ENCODE data around the gene SCNN1A.
"Not testable (repeated sequence)": the region's sequence is repeated elsewhere in the genome, so short reads cannot be mapped to it uniquely, and the experiment has no call there.

SCNN1A gene

DNA sequence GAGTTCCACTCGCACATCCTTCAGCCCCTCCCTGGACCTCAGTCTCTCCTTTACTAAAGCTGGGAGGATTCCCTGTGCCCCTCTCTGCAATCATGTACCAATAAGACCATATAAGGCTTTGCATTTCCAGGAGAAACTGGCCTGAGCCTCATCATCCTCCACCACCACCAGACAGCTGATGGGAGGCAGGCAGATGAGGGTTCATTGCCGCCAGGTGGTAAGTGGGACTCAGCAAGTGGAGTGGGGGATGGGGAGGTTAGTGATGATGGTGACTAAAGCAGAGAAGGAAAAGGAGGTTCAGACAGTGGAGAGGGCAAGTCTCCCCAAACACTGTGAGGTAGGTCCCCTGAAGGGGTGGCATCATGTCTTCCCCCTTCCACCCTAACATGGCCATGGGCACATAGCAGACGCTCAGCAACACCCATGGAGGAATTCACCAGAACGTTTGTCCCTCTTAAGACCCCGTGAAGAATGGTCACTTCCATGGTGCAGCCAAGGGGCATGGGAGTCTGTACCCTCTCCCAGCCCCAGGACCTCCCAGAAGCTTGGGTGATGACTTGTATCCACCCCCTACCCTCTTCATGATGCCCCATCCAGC, 29.0 kb downstream of the SCNN1A start:
- DNase-seq (ENCODE audit: low read depth), result no peak
- H3K4me3 ChIP-seq (ENCODE audit: low read length), result no peak overlapping the region
- TF ChIP-seq, protein P1, sequence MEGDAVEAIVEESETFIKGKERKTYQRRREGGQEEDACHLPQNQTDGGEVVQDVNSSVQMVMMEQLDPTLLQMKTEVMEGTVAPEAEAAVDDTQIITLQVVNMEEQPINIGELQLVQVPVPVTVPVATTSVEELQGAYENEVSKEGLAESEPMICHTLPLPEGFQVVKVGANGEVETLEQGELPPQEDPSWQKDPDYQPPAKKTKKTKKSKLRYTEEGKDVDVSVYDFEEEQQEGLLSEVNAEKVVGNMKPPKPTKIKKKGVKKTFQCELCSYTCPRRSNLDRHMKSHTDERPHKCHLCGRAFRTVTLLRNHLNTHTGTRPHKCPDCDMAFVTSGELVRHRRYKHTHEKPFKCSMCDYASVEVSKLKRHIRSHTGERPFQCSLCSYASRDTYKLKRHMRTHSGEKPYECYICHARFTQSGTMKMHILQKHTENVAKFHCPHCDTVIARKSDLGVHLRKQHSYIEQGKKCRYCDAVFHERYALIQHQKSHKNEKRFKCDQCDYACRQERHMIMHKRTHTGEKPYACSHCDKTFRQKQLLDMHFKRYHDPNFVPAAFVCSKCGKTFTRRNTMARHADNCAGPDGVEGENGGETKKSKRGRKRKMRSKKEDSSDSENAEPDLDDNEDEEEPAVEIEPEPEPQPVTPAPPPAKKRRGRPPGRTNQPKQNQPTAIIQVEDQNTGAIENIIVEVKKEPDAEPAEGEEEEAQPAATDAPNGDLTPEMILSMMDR (IDR thresholded peaks at IDR 0.05; ENCODE audit: insufficient read depth, low read depth, low read length, missing control alignments), result no peak

DNA sequence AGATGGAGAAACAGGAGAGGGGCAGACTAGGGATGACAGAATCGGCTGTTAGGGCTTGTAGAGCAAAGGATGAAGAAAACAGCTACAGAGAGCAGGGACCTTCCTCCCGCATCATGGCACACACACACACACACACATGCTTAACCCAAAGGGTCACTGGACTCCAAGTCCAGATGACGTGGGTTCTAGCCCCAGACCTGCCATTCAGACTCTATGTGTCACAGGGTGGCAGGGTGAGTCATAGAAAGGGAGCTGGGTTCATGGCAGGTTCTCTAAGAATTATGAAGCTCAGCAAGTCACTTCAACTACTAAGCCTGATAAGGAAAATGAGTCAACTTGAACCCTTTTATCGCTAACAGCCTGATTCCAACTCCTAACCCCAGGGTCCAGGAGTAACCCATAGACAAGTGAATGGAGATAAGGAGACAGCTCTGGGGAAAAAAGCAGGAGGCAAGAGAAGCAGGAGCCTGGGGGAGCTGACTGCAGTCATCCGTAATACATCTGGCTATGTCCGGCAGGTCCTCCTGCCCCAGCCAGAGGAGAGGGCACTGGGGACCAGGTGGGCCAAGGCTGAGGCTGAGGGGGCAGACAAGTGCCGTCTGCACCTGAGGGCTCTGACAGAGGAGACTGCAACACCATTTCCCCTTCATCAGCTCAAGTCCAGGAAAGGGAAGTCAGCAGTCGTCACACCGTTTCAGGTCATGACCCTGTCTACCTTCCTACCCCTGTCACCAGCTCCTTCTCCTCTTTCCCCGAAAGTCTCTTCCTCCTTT, 29.9 kb downstream of the SCNN1A start:
- TF ChIP-seq, protein P1 (IDR thresholded peaks at IDR 0.05; ENCODE audit: insufficient read depth, low read depth, low read length, missing control alignments), result no peak
- no peak overlapping the region for H3K4me3 ChIP-seq (ENCODE audit: low read length)
- peak; percentile 84 for DNase-seq (ENCODE audit: low read depth)

DNA sequence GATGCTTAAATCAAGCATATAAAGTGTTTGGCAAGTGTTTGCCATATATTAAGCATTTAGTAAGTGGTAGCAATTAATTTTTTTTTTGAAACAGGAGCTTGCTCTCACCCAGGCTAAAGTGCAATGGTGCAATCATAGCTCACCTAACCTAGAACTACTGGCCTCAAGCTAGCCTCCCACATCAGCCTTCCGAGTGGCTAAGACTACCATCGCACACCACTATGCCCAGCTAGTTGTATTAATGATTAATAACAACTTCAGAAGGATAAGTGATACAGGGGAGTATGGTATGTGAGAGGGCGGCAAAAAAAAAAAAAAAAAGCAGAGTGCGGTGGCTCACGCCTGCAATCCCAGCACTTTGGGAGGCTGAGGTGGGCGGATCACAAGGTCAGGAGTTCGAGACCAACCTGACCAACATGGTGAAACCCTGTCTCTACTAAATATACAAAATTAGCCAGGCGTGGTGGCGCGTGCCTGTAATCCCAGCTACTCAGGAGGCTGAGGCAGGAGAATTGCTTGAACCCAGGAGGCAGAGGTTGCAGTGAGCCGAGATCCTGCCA, 31.2 kb downstream of the SCNN1A start:
- DNase-seq (ENCODE audit: low read depth); H3K4me3 ChIP-seq (ENCODE audit: low read length): not testable (repeated sequence)

DNA sequence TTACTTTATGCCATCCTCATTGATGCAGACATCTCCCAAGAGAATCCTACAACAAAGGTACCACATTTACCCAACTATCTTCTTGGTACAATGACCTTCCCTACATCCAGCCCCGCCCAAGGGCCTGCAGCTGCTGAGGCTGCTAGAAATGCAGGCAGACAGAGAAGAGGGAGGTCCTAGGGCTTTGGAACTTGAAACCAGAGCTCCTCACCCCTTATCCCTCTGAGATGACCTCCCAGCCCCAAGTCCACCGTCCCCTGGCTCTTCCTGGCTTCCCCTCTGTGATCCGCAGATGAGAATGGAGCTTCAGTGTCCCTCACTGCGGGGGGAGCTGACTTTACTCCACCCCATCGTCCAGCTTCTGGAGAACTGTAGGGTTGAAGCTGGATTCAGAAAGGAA, 31.8 kb downstream of the SCNN1A start:
- TF ChIP-seq, protein P1 (IDR thresholded peaks at IDR 0.05; ENCODE audit: insufficient read depth, low read depth, low read length, missing control alignments), result no peak
- H3K4me3 ChIP-seq (ENCODE audit: low read length), result no peak overlapping the region
- no peak for DNase-seq (ENCODE audit: low read depth)

DNA sequence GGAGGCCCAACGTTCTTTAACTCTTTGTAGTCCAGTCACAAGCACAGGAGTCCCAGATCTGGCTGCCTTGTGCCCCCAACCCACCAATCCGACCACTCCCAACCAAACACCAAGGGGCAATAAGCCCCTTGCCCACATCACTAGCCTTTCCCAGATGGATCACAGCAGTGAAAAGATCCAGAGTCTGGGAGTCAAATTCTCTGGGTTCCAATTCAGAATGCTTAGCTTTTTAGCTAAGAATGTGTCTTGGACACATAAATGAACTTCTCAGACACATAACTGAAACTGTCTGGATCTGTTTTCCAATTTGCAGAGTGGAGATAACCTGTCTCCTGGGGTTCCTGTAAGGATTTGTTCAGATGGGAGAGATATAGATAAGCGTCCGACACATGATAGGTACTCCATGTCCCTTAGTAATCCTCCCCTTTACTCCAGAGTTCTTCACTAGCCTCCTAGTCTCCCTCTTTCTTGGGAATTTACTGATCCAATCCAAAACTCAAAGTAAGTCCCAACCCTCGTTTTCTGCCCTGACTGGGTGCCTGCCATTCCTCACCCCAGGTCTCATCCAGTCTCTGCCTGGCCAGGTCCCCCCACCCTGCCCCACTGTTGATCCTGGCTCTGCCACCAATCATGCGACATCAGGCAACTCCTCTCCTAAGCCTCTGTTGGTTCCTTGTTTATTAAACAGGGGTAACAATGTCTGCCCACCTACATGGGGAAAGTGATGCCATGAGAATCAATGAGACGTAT, 33.0 kb downstream of the SCNN1A start:
- TF ChIP-seq, protein P1 (IDR thresholded peaks at IDR 0.05; ENCODE audit: insufficient read depth, low read depth, low read length, missing control alignments), result no peak
- peak overlapping the region; percentile 97 for H3K4me3 ChIP-seq (ENCODE audit: low read length)
- DNase-seq (ENCODE audit: low read depth), result no peak

DNA sequence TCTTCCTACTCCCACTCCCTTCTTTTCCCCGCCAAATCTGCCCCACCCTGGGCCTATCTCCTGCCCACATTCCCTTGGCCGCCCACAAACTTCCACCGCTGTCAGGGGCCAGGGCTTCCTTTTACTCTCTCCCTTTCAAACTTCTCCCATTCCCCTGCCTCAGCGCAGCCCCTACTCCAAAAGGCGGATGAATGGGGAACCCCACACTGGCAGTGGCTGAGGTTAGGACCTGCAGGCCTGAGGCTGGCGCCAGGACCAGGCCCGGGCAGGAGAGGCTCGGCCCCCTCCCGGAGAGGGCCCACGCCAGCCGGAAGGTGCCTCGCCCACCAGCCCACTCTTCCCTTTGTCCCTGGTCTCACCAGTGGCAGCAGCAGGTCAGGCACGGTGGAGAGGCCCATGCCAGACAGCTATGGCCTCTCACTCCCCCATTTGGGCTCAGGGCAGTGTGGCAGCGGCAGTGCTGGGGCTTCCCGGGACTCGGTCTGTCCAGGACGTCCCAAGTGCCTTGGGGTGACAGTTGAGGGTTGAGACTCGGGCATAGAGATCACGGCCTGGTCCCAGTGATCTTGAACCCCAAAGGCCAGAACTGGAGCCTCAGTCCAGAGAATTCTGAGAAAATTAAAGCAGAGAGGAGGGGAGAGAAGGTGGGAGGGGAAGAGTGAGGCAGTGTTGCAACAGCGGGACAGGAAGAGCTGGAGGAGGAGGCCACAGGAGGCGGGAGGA, 33.8 kb downstream of the SCNN1A start, which contains the start of gene TNFRSF1A:
TNFRSF1A (minus strand) TSS at position 660 of the 723 bp plus-strand sequence; CDS start at position 398, 262 bp downstream.
- TF ChIP-seq, protein P1 (IDR thresholded peaks at IDR 0.05; ENCODE audit: insufficient read depth, low read depth, low read length, missing control alignments), result no peak
- peak; percentile 83 for DNase-seq (ENCODE audit: low read depth)
- H3K4me3 ChIP-seq (ENCODE audit: low read length), result peak within 1 kb of the TSS; percentile 97

Measured in epithelial cell of esophagus (primary cell).